Measurements from ENCODE around the gene SLX4IP. TPM values are rescaled to one million over a fixed set of nuclear protein-coding genes. Genes with fewer than 3 reads are reported as not detected.

Gene SLX4IP
- total RNA-seq, 1 experiment from 2014 or later = 9.7 TPM

- Histone ChIP-seq H3K4me1 (ENCODE audit: low read length) (peaks cover 60% of the 10 kb centered on the region), H3K9ac (ENCODE audit: low read length) (peak overlapping the region; percentile 74), H3K9me3 (ENCODE audit: low read length) (no peaks in the 10 kb centered on the region), H2AFZ (ENCODE audit: low read length) (peak overlapping the region; percentile 98; the same call in 1 of the 2 replicates), H3K4me3 (ENCODE audit: low read length) (peak overlapping the region; percentile 75), H3K36me3 (ENCODE audit: insufficient read depth, low read length) (0 out of 2 replicates have a peak, but pooled peaks cover 6% of the 10 kb centered on the region), H3K9me2 (replicated peaks; ENCODE audit: insufficient read depth, low read length) (no peaks in the 10 kb centered on the region), H3K79me2 (ENCODE audit: low read length) (peaks cover 7% of the 10 kb centered on the region; the same call in 1 of the 2 replicates), H4K20me1 (ENCODE audit: insufficient read depth, low read depth, low read length) (no peaks in the 10 kb centered on the region), H3K4me2 (ENCODE audit: low read depth, low read length, poor library complexity, severe bottlenecking) (peak overlapping the region; percentile 77), H3K27me3 (ENCODE audit: low read length) (no peaks in the 10 kb centered on the region), H3K27ac (ENCODE audit: low read length) (peak overlapping the region; percentile 45; the same call in 1 of the 2 replicates)
- peak; percentile 71 for DNase-seq
These were observed 237.6 kb downstream of the SLX4IP start for GRCh38 chr20:10672624-10673127.

- H3K9me2 ChIP-seq (replicated peaks; ENCODE audit: insufficient read depth, low read length) = no peaks in the 10 kb centered on the region
- no peaks in the 10 kb centered on the region for H3K27me3 ChIP-seq (ENCODE audit: low read length)
- 0 out of 2 replicates have a peak, but pooled peaks cover 5% of the 10 kb centered on the region for H3K36me3 ChIP-seq (ENCODE audit: insufficient read depth, low read length)
- H4K20me1 ChIP-seq (ENCODE audit: insufficient read depth, low read depth, low read length) = no peaks in the 10 kb centered on the region
- peak overlapping the region; percentile 98; the same call in 1 of the 2 replicates for H2AFZ ChIP-seq (ENCODE audit: low read length)
- no peaks in the 10 kb centered on the region for H3K9me3 ChIP-seq (ENCODE audit: low read length)
- H3K4me2 ChIP-seq (ENCODE audit: low read depth, low read length, poor library complexity, severe bottlenecking) = peak overlapping the region; percentile 77
- H3K79me2 ChIP-seq (ENCODE audit: low read length) = peaks cover 5% of the 10 kb centered on the region; the same call in 1 of the 2 replicates
- DNase-seq = peak; percentile 72
- peak overlapping the region; percentile 45 for H3K27ac ChIP-seq (ENCODE audit: low read length)
- peak overlapping the region; percentile 75 for H3K4me3 ChIP-seq (ENCODE audit: low read length)
- peaks cover 60% of the 10 kb centered on the region for H3K4me1 ChIP-seq (ENCODE audit: low read length)
- H3K9ac ChIP-seq (ENCODE audit: low read length) = peak overlapping the region; percentile 74
These were observed 238.2 kb downstream of the SLX4IP start for GRCh38 chr20:10673176-10673841.

GRCh38 chr20:10673842-10674683 is 239.0 kb downstream of the SLX4IP start, which contains the start of gene JAG1:
TSS of gene JAG1 (minus strand) at chr20:10673999. CDS start at chr20:10673530, 469 bp downstream.
- H3K4me1 ChIP-seq (ENCODE audit: low read length) = peaks cover 54% of the 10 kb centered on the region
- peak within 1 kb of the TSS; percentile 77 for H3K4me2 ChIP-seq (ENCODE audit: low read depth, low read length, poor library complexity, severe bottlenecking)
- no peaks in the 10 kb centered on the region for H3K36me3 ChIP-seq (ENCODE audit: insufficient read depth, low read length)
- peak within 1 kb of the TSS; percentile 75 for H3K4me3 ChIP-seq (ENCODE audit: low read length)
- H3K9me3 ChIP-seq (ENCODE audit: low read length) = no peaks in the 10 kb centered on the region
- peak within 1 kb of the TSS; percentile 98 for H2AFZ ChIP-seq (ENCODE audit: low read length)
- H3K79me2 ChIP-seq (ENCODE audit: low read length) = peaks cover 5% of the 10 kb centered on the region; the same call in 1 of the 2 replicates
- no peaks in the 10 kb centered on the region for H3K9me2 ChIP-seq (replicated peaks; ENCODE audit: insufficient read depth, low read length)
- H3K27me3 ChIP-seq (ENCODE audit: low read length) = no peaks in the 10 kb centered on the region
- no peaks in the 10 kb centered on the region for H4K20me1 ChIP-seq (ENCODE audit: insufficient read depth, low read depth, low read length)
- peak; percentile 96 for DNase-seq
- peak within 1 kb of the TSS; percentile 74 for H3K9ac ChIP-seq (ENCODE audit: low read length)
- peak within 1 kb of the TSS; percentile 45 for H3K27ac ChIP-seq (ENCODE audit: low read length)

- Histone ChIP-seq H3K9ac (ENCODE audit: low read length) (peak overlapping the region; percentile 74), H3K4me3 (ENCODE audit: low read length) (peak overlapping the region; percentile 75), H3K27me3 (ENCODE audit: low read length) (no peaks in the 10 kb centered on the region), H2AFZ (ENCODE audit: low read length) (peak overlapping the region; percentile 98), H3K9me3 (ENCODE audit: low read length) (no peaks in the 10 kb centered on the region), H3K4me2 (ENCODE audit: low read depth, low read length, poor library complexity, severe bottlenecking) (peak overlapping the region; percentile 77), H3K36me3 (ENCODE audit: insufficient read depth, low read length) (no peaks in the 10 kb centered on the region), H3K9me2 (replicated peaks; ENCODE audit: insufficient read depth, low read length) (no peaks in the 10 kb centered on the region), H3K79me2 (ENCODE audit: low read length) (peaks cover 3% of the 10 kb centered on the region; the same call in 1 of the 2 replicates), H3K27ac (ENCODE audit: low read length) (peak overlapping the region; percentile 45), H3K4me1 (ENCODE audit: low read length) (peaks cover 46% of the 10 kb centered on the region), H4K20me1 (ENCODE audit: insufficient read depth, low read depth, low read length) (no peaks in the 10 kb centered on the region)
- DNase-seq = peak; percentile 88
These were observed 239.8 kb downstream of the SLX4IP start for GRCh38 chr20:10674684-10675449.

GRCh38 chr20:10675450-10675848 is 240.3 kb downstream of the SLX4IP start:
- Histone ChIP-seq H3K79me2 (ENCODE audit: low read length) (no peaks in the 10 kb centered on the region), H3K9me3 (ENCODE audit: low read length) (no peaks in the 10 kb centered on the region), H3K4me1 (ENCODE audit: low read length) (peaks cover 40% of the 10 kb centered on the region), H4K20me1 (ENCODE audit: insufficient read depth, low read depth, low read length) (no peaks in the 10 kb centered on the region), H3K36me3 (ENCODE audit: insufficient read depth, low read length) (no peaks in the 10 kb centered on the region), H3K9me2 (replicated peaks; ENCODE audit: insufficient read depth, low read length) (no peaks in the 10 kb centered on the region), H3K9ac (ENCODE audit: low read length) (peak overlapping the region; percentile 74), H2AFZ (ENCODE audit: low read length) (no peak overlapping the region), H3K4me2 (ENCODE audit: low read depth, low read length, poor library complexity, severe bottlenecking) (peak overlapping the region; percentile 77), H3K27ac (ENCODE audit: low read length) (no peak overlapping the region), H3K4me3 (ENCODE audit: low read length) (peak overlapping the region; percentile 75; the same call in 1 of the 2 replicates), H3K27me3 (ENCODE audit: low read length) (no peaks in the 10 kb centered on the region)
- DNase-seq = no peak

- H3K9me2 ChIP-seq (replicated peaks; ENCODE audit: insufficient read depth, low read length) = no peaks in the 10 kb centered on the region
- H3K9me3 ChIP-seq (ENCODE audit: low read length) = no peaks in the 10 kb centered on the region
- H3K9ac ChIP-seq (ENCODE audit: low read length) = no peak overlapping the region
- H3K27me3 ChIP-seq (ENCODE audit: low read length) = no peaks in the 10 kb centered on the region
- H3K36me3 ChIP-seq (ENCODE audit: insufficient read depth, low read length) = no peaks in the 10 kb centered on the region
- H3K4me3 ChIP-seq (ENCODE audit: low read length) = no peak overlapping the region
- H3K4me2 ChIP-seq (ENCODE audit: low read depth, low read length, poor library complexity, severe bottlenecking) = no peak overlapping the region
- DNase-seq = no peak
- no peaks in the 10 kb centered on the region for H3K79me2 ChIP-seq (ENCODE audit: low read length)
- H3K27ac ChIP-seq (ENCODE audit: low read length) = no peak overlapping the region
- H3K4me1 ChIP-seq (ENCODE audit: low read length) = peaks cover 29% of the 10 kb centered on the region
- no peak overlapping the region for H2AFZ ChIP-seq (ENCODE audit: low read length)
- no peaks in the 10 kb centered on the region for H4K20me1 ChIP-seq (ENCODE audit: insufficient read depth, low read depth, low read length)
These were observed 241.4 kb downstream of the SLX4IP start for GRCh38 chr20:10676518-10676917.

All from Karpas-422 (cell line).